Measurements from ENCODE around the gene SMAD1. TPM values are rescaled to one million over a fixed set of nuclear protein-coding genes. Genes with fewer than 3 reads are reported as not detected.

The SMAD1 gene
- total and polyA plus RNA-seq, 2 of the 4 experiments (the other 2 are of a cell fraction), result 11.6 to 17.6 TPM

DNA sequence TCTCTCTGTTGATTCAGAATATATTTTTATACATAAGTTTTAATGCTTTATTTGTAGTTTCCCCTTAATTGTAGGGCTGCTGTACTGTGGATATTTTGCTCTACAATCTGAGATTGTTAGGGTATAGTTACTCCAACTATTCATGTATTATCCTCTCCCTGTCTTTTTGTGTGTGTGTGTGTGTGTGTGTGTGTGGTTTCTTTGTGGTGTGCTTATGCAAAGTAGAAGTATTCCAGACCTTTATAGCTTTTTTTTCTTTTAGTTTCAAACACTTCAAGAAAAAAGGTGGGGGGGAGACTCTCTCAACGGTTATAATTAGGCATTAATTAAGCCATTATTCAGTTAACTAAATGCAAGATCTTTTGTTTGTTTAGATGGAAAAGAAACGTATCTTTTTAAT lies 6.7 kb downstream of the SMAD1 start:
- intact Hi-C loops (cut with micrococcal nuclease), result loop anchor here (10.0 kb wide), 2 partner anchors 246 to 394 kb away; partner anchors contain the start of genes ABCE1 and ANAPC10
- no peaks in the 10 kb centered on the region for H3K9me3 ChIP-seq (ENCODE audit: control insufficient read depth, insufficient read depth, low read length)
- no peak overlapping the region for H4K5ac ChIP-seq (ENCODE audit: low read depth, low read length)
- no peak overlapping the region for H2AK5ac ChIP-seq (ENCODE audit: low read depth, low read length)
- no peak overlapping the region for H2BK5ac ChIP-seq (ENCODE audit: low read depth, low read length, poor library complexity, severe bottlenecking)
- dilution Hi-C loops (cut with HindIII; ENCODE audit: low sequenced_read_pairs, unreplicated experiment), result no loop called here
- H3K9ac ChIP-seq (ENCODE audit: low read depth, low read length), result no peak overlapping the region
- in situ Hi-C loops (cut with MboI; ENCODE audit: low sequenced_read_pairs), result loop anchor here (10.0 kb wide), 1 partner anchor 116 kb away; no protein-coding TSS in a partner anchor
- ChIA-PET POLR2A (ENCODE audit: unreplicated experiment) (no interaction called here), CTCF (no interaction called here)
- no CpG with 5 or more reads among the region's 2 CpGs for WGBS, 2 experiments (ENCODE audit: extremely low coverage in 2 of 2, insufficient read length in 1 of 2)
- H3K27me3 ChIP-seq (ENCODE audit: control insufficient read depth, insufficient read depth, low read length), result no peaks in the 10 kb centered on the region
- no peak overlapping the region for H4K91ac ChIP-seq (ENCODE audit: insufficient read depth, low read depth, low read length)
- no peak overlapping the region for H3K27ac ChIP-seq (ENCODE audit: insufficient read depth, low read length)
- no TSS peak for BruUV-seq (replicated peaks)
- no peak overlapping the region for H3K56ac ChIP-seq (ENCODE audit: extremely low read depth, insufficient read depth, low read length)
- H2BK15ac ChIP-seq (ENCODE audit: low read depth, low read length), result no peak overlapping the region
- H3K23ac ChIP-seq (ENCODE audit: low read depth, low read length), result no peak overlapping the region
- no peak overlapping the region for H2BK120ac ChIP-seq (ENCODE audit: low read depth, low read length)
- TF ChIP-seq NFE2L2 (IDR thresholded peaks at IDR 0.05; ENCODE audit: low read depth, low read length), result no peak
- TF ChIP-seq, protein P1, sequence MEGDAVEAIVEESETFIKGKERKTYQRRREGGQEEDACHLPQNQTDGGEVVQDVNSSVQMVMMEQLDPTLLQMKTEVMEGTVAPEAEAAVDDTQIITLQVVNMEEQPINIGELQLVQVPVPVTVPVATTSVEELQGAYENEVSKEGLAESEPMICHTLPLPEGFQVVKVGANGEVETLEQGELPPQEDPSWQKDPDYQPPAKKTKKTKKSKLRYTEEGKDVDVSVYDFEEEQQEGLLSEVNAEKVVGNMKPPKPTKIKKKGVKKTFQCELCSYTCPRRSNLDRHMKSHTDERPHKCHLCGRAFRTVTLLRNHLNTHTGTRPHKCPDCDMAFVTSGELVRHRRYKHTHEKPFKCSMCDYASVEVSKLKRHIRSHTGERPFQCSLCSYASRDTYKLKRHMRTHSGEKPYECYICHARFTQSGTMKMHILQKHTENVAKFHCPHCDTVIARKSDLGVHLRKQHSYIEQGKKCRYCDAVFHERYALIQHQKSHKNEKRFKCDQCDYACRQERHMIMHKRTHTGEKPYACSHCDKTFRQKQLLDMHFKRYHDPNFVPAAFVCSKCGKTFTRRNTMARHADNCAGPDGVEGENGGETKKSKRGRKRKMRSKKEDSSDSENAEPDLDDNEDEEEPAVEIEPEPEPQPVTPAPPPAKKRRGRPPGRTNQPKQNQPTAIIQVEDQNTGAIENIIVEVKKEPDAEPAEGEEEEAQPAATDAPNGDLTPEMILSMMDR (conservative IDR thresholded peaks at IDR 0.05; ENCODE audit: low read depth, low read length), result no peak
- TF ChIP-seq MAFK (IDR thresholded peaks at IDR 0.05; ENCODE audit: low read depth, low read length), result no peak
- TF ChIP-seq CHD1 (IDR thresholded peaks at IDR 0.05; ENCODE audit: low read depth, low read length), result no peak
- TF ChIP-seq ELK1 (IDR thresholded peaks at IDR 0.05; ENCODE audit: borderline replicate concordance, low read depth, low read length), result no peak
- TF ChIP-seq RAD21 (IDR thresholded peaks at IDR 0.05; ENCODE audit: low read length), result no peak
- TF ChIP-seq BHLHE40 (IDR thresholded peaks at IDR 0.05; ENCODE audit: low read depth, low read length), result no peak
- no peak for TF ChIP-seq CEBPB (IDR thresholded peaks at IDR 0.05; ENCODE audit: low read depth, low read length)
- TF ChIP-seq USF2 (IDR thresholded peaks at IDR 0.05; ENCODE audit: low read depth, low read length), result no peak
- TF ChIP-seq MXI1 (IDR thresholded peaks at IDR 0.05; ENCODE audit: borderline replicate concordance, low read depth, low read length), result no peak
- no peak for TF ChIP-seq SMC3 (IDR thresholded peaks at IDR 0.05; ENCODE audit: low read depth, low read length)
- TF ChIP-seq POLR2A (IDR thresholded peaks at IDR 0.05; ENCODE audit: low read depth, low read length), result no peak
- TF ChIP-seq FOS (IDR thresholded peaks at IDR 0.05; ENCODE audit: low read depth, low read length), result no peak
- no peak for TF ChIP-seq MAZ (IDR thresholded peaks at IDR 0.05; ENCODE audit: borderline replicate concordance, low read depth, low read length)
- TF ChIP-seq RCOR1 (IDR thresholded peaks at IDR 0.05; ENCODE audit: insufficient replicate concordance, low read length), result no peak
- no peak for TF ChIP-seq RFX5 (IDR thresholded peaks at IDR 0.05; ENCODE audit: low read depth, low read length)
- H3K4me3 ChIP-seq (ENCODE audit: insufficient read depth, low read depth, low read length), result no peak overlapping the region
- no peak overlapping the region for H3K4ac ChIP-seq (ENCODE audit: low read depth, low read length)
- peaks cover 15% of the 10 kb centered on the region; the same call in 1 of the 2 replicates for H4K20me1 ChIP-seq (ENCODE audit: insufficient read depth, low read length)
- no peaks in the 10 kb centered on the region for H3K36me3 ChIP-seq (ENCODE audit: control insufficient read depth, insufficient read depth, low read length)
- DNase-seq (no peak), ATAC-seq (ENCODE audit: low read depth) (no peak)
- H2AK9ac ChIP-seq (replicated peaks; ENCODE audit: low read depth, low read length, poor library complexity), result no peak overlapping the region
- peaks cover 3% of the 10 kb centered on the region for H3K4me1 ChIP-seq (ENCODE audit: control insufficient read depth, insufficient read depth, low read length)
- no peak overlapping the region for H4K8ac ChIP-seq (ENCODE audit: low read depth in 2 of 2, low read length in 2 of 2)
- no peak overlapping the region for H3K4me2 ChIP-seq (ENCODE audit: low read depth, low read length)
- peaks cover 31 to 38% of the 10 kb centered on the region in 2 experiments for H3K79me1 ChIP-seq (ENCODE audit: low read depth in 1 of 2, low read length in 2 of 2)
- no peak overlapping the region for H2AFZ ChIP-seq (replicated peaks; ENCODE audit: low read length, poor library complexity)
- no peak overlapping the region for H3K18ac ChIP-seq (ENCODE audit: low read depth, low read length)
- H3K9me1 ChIP-seq (ENCODE audit: insufficient read depth, low read length), result peaks cover 3% of the 10 kb centered on the region; the same call in 1 of the 2 replicates
- no peak overlapping the region for H3K14ac ChIP-seq (replicated peaks; ENCODE audit: low read depth, low read length)
- no peak overlapping the region for H2BK20ac ChIP-seq (ENCODE audit: low read depth, low read length)
